ENCODE data around the gene BTBD7.

DNA sequence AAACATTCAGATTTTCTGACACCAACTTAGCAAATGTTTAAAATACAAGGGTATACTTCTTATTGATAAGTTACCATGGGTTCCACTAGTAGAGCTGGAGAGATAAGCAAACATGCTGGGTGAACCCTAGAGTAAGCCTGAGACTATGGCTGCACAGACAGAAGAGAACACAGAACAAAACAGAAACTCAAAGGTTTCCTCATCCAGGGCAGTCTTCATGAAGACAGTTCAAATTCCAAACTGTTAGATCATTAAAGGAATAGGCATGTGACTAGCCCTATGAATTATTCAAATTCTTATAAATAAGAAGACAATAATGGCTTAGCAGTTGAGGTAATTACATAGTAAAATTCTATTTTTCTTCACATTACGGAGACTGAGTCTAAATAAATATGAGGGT, 28.1 kb downstream of the BTBD7 start:
- TF ChIP-seq EP300 (IDR thresholded peaks at IDR 0.05; ENCODE audit: low read depth) (no peak), POLR2AphosphoS5 (IDR thresholded peaks at IDR 0.05) (no peak)
- TF ChIP-seq, protein P1, sequence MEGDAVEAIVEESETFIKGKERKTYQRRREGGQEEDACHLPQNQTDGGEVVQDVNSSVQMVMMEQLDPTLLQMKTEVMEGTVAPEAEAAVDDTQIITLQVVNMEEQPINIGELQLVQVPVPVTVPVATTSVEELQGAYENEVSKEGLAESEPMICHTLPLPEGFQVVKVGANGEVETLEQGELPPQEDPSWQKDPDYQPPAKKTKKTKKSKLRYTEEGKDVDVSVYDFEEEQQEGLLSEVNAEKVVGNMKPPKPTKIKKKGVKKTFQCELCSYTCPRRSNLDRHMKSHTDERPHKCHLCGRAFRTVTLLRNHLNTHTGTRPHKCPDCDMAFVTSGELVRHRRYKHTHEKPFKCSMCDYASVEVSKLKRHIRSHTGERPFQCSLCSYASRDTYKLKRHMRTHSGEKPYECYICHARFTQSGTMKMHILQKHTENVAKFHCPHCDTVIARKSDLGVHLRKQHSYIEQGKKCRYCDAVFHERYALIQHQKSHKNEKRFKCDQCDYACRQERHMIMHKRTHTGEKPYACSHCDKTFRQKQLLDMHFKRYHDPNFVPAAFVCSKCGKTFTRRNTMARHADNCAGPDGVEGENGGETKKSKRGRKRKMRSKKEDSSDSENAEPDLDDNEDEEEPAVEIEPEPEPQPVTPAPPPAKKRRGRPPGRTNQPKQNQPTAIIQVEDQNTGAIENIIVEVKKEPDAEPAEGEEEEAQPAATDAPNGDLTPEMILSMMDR (IDR thresholded peaks at IDR 0.05), result no peak
